ENCODE measurements around the gene SORCS1. TPM values are rescaled to one million over a fixed set of nuclear protein-coding genes. Genes with fewer than 3 reads are reported as not detected.

The SORCS1 gene
- total and polyA plus RNA-seq, 9 donors: 0.05 to 2.4 (median 1.0) TPM

DNA sequence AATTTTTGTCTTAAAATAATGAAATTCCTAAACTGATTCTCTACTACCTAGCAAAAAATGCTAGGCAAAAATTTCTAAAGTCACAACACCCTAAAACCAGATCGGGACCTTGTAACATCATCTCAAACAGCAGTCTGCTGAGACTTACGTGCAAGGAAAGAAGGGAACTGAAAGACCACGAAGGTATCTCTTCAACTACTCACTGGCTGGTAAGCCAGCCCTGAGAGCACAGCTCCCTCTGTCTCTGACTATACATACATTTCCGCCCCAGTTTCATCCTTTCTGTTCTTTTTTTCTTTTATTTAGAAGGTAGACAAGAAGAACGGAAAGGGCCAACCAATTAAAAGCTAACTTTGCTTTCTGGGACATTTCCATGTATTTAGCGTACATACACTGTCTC, 15.6 kb downstream of the SORCS1 start:
- intact Hi-C loops (cut with DNase I): no loop called here
- Histone ChIP-seq H3K4me1 (ENCODE audit: insufficient read depth) (no peaks in the 10 kb centered on the region), H3K4me3 (no peak overlapping the region), H3K36me3 (no peaks in the 10 kb centered on the region), H3K9me3 (no peaks in the 10 kb centered on the region), H3K27ac (no peak overlapping the region), H3K27me3 (no peaks in the 10 kb centered on the region)
- 85 to 91% (median 90%) methylated on average over 6 of the region's 6 CpGs for WGBS, 3 donors
- DNase-seq: no peak
- TF ChIP-seq POLR2A (IDR thresholded peaks at IDR 0.05): no peak
- TF ChIP-seq EP300 (IDR thresholded peaks at IDR 0.05): no peak
- TF ChIP-seq, protein P1, sequence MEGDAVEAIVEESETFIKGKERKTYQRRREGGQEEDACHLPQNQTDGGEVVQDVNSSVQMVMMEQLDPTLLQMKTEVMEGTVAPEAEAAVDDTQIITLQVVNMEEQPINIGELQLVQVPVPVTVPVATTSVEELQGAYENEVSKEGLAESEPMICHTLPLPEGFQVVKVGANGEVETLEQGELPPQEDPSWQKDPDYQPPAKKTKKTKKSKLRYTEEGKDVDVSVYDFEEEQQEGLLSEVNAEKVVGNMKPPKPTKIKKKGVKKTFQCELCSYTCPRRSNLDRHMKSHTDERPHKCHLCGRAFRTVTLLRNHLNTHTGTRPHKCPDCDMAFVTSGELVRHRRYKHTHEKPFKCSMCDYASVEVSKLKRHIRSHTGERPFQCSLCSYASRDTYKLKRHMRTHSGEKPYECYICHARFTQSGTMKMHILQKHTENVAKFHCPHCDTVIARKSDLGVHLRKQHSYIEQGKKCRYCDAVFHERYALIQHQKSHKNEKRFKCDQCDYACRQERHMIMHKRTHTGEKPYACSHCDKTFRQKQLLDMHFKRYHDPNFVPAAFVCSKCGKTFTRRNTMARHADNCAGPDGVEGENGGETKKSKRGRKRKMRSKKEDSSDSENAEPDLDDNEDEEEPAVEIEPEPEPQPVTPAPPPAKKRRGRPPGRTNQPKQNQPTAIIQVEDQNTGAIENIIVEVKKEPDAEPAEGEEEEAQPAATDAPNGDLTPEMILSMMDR (IDR thresholded peaks at IDR 0.05): no peak

- Histone ChIP-seq H3K4me3 (no peak overlapping the region), H3K9me3 (no peaks in the 10 kb centered on the region), H3K4me1 (ENCODE audit: insufficient read depth) (no peaks in the 10 kb centered on the region), H3K27ac (no peak overlapping the region), H3K27me3 (no peaks in the 10 kb centered on the region), H3K36me3 (no peaks in the 10 kb centered on the region)
- DNase-seq: no peak
- no peak for TF ChIP-seq EP300 (IDR thresholded peaks at IDR 0.05)
- TF ChIP-seq, protein P1 (IDR thresholded peaks at IDR 0.05): no peak
- TF ChIP-seq POLR2A (IDR thresholded peaks at IDR 0.05): no peak
- WGBS, 3 donors: 27 to 37% (median 32%) methylated on average over 4 of the region's 4 CpGs
- intact Hi-C loops (cut with DNase I): no loop called here
These were observed 20.0 kb downstream of the SORCS1 start for GRCh38 chr10:107144490-107144889.

DNA sequence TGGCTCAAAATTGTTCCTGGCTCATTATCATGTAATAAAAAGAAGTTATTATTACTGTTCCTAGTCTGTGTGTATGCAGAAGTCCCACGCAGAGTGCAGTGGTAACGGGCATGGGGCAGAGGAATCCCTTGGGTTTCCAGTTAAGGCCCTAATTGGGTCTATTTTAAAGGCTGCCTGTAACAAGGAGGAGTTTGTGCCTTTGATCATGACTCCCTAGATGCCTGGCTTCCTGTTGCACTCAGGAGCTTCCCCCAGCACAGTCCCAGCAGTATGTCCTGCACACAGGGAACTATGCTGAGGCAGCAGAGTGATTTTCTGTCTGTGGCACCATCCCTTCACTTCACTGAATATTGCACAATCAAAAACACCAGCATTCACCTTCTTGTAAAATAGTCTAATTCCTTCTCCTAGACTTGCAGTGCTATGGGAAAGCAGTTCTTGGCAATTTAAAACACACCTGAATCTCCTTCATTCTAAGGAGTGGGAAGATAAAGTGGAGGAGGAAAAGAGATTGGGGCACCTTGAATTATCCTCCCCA, 22.9 kb downstream of the SORCS1 start:
- Histone ChIP-seq H3K9me3 (no peaks in the 10 kb centered on the region), H3K4me1 (ENCODE audit: insufficient read depth) (no peaks in the 10 kb centered on the region), H3K4me3 (no peak overlapping the region), H3K27ac (no peak overlapping the region), H3K36me3 (no peaks in the 10 kb centered on the region), H3K27me3 (no peaks in the 10 kb centered on the region)
- TF ChIP-seq, protein P1 (IDR thresholded peaks at IDR 0.05): no peak
- no peak for TF ChIP-seq POLR2A (IDR thresholded peaks at IDR 0.05)
- DNase-seq: no peak
- 52 to 66% (median 57%) methylated on average over 2 of the region's 2 CpGs for WGBS, 3 donors
- intact Hi-C loops (cut with DNase I): no loop called here

GRCh38 chr10:107139237-107139636, 25.3 kb downstream of the SORCS1 start:
- Histone ChIP-seq H3K4me1 (ENCODE audit: insufficient read depth) (no peaks in the 10 kb centered on the region), H3K27me3 (no peaks in the 10 kb centered on the region), H3K4me3 (no peak overlapping the region), H3K9me3 (no peaks in the 10 kb centered on the region), H3K27ac (no peak overlapping the region), H3K36me3 (no peaks in the 10 kb centered on the region)
- TF ChIP-seq POLR2A (IDR thresholded peaks at IDR 0.05) (no peak), EP300 (IDR thresholded peaks at IDR 0.05) (no peak)
- TF ChIP-seq, protein P1 (IDR thresholded peaks at IDR 0.05): no peak
- intact Hi-C loops (cut with DNase I): no loop called here
- no peak for DNase-seq

All from ovary (tissue), 9 donors.